LoVo (cell line): Measurements from ENCODE around the gene TNFRSF18.

Source experiments
- DNase-seq: peaks from one replicate; pipeline ENCODE4 v3.0.0-alpha.2; 2016; ENCODE audit warnings: low spot score

TNFRSF18 gene

GRCh38 chr1:1211541-1212441, 5.4 kb upstream of the TNFRSF18 start:
- no peak for DNase-seq

- no peak for DNase-seq
These were observed 4.5 kb upstream of the TNFRSF18 start for GRCh38 chr1:1210726-1211540.

GRCh38 chr1:1208713-1209433, 2.5 kb upstream of the TNFRSF18 start:
- DNase-seq: no peak

GRCh38 chr1:1207571-1207892, 1.1 kb upstream of the TNFRSF18 start:
- no peak for DNase-seq

GRCh38 chr1:1206966-1207531, 657 bp upstream of the TNFRSF18 start:
- DNase-seq: no peak

GRCh38 chr1:1205769-1206375, 520 bp downstream of the TNFRSF18 start:
- DNase-seq: no peak

GRCh38 chr1:1204998-1205768, 1.2 kb downstream of the TNFRSF18 start:
- no peak for DNase-seq

GRCh38 chr1:1204425-1204920, 1.9 kb downstream of the TNFRSF18 start:
- DNase-seq: no peak

- no peak for DNase-seq
These were observed 2.6 kb downstream of the TNFRSF18 start for GRCh38 chr1:1203561-1204424.

GRCh38 chr1:1202831-1203560, 3.4 kb downstream of the TNFRSF18 start:
- no peak for DNase-seq

GRCh38 chr1:1200876-1201810, 5.2 kb downstream of the TNFRSF18 start:
- peak; percentile 3 for DNase-seq

GRCh38 chr1:1199961-1200875, 6.2 kb downstream of the TNFRSF18 start:
- DNase-seq: no peak

- no peak for DNase-seq
These were observed 7.0 kb downstream of the TNFRSF18 start for GRCh38 chr1:1199141-1199960.

GRCh38 chr1:1198423-1199140, 7.8 kb downstream of the TNFRSF18 start:
- no peak for DNase-seq
